H1 (cell line): ENCODE results near the gene ASF1B. TPM values are rescaled to one million over a fixed set of nuclear protein-coding genes. Genes with fewer than 3 reads are reported as not detected.

ENCODE experiments used
- CTCF ChIA-PET: fragments of 300-600 bp; sonication (Branson Sonifier 250); formaldehyde crosslinking; loops from one replicate; lab custom pipeline; 2021; ENCODE audit not compliant: partially characterized antibody; lab: Charles Lee
- POLR2A ChIA-PET: fragments of 300-600 bp; sonication (Branson Sonifier 250); formaldehyde crosslinking; loops from one replicate; lab custom pipeline; 2021; ENCODE audit warnings: inconsistent platforms; ENCODE audit not compliant: partially characterized antibody; lab: Charles Lee
- DNase-seq, 2 experiments: peaks; one replicate each; pipeline versions ENCODE4 v3.0.0 to v3.0.0-alpha.2; 2010 to 2022; ENCODE audit warnings: low spot score in 2 of 2, low read depth in 1 of 2, mixed read lengths in 1 of 2
- FAIRE-seq: peaks from 2 replicates; lab custom pipeline; 2011; peaks lifted over from hg19 to GRCh38; lab: Jason Lieb, UNC
- H2AFZ ChIP-seq: 2 replicates; pipeline ENCODE4 v1.8.1; 2012; ENCODE audit warnings: low read length, inconsistent platforms
- H2AK5ac ChIP-seq: 2 replicates; pipeline ENCODE4 v1.6.1; 2013; ENCODE audit warnings: low read depth, low read length
- H2BK120ac ChIP-seq: replicated peaks from 2 replicates; pipeline ENCODE3; 2013; ENCODE audit warnings: low read depth, low read length, inconsistent platforms
- H2BK12ac ChIP-seq: 2 replicates; pipeline ENCODE4 v1.6.1; 2013; ENCODE audit warnings: low read depth, low read length
- H2BK15ac ChIP-seq: 2 replicates; pipeline ENCODE4 v1.6.1; 2013; ENCODE audit warnings: low read length
- H2BK20ac ChIP-seq: 2 replicates; pipeline ENCODE4 v1.6.1; 2013; ENCODE audit warnings: low read length
- H2BK5ac ChIP-seq: 2 replicates; pipeline ENCODE4 v1.6.1; 2013; ENCODE audit warnings: low read depth, low read length
- H3K14ac ChIP-seq: 2 replicates; pipeline ENCODE4 v1.6.1; 2013; ENCODE audit warnings: inconsistent platforms; ENCODE audit not compliant: insufficient read length
- H3K18ac ChIP-seq: 2 replicates; pipeline ENCODE4 v1.6.1; 2013; ENCODE audit warnings: low read length; ENCODE audit errors: extremely low read depth
- H3K23ac ChIP-seq: 2 replicates; pipeline ENCODE4 v1.6.1; 2013; ENCODE audit warnings: inconsistent platforms; ENCODE audit not compliant: insufficient read length
- H3K23me2 ChIP-seq: 2 replicates; pipeline ENCODE4 v1.6.1; 2013; ENCODE audit warnings: low read depth, low read length
- H3K27ac ChIP-seq: 2 replicates; pipeline ENCODE4 v1.6.1; 2011; ENCODE audit warnings: low read depth, low read length, inconsistent platforms
- H3K27me3 ChIP-seq, 4 experiments: replicated peaks in 1 of 4; 1 replicate in 1 of 4; 2 replicates in 3 of 4; pipeline versions ENCODE4 v1.6.1 to v1.8.1; 2011 to 2013; ENCODE audit warnings: low read length in 3 of 4, mild to moderate bottlenecking in 3 of 4, inconsistent platforms in 2 of 4, mixed read lengths in 2 of 4, moderate library complexity in 1 of 4; ENCODE audit not compliant: control insufficient read depth in 3 of 4, insufficient read depth in 3 of 4; ENCODE audit errors: extremely low read depth in 1 of 4
- H3K36me3 ChIP-seq, 4 experiments: 2 replicates each; pipeline versions ENCODE4 v1.6.1 to v1.8.1; 2011 to 2013; ENCODE audit warnings: mild to moderate bottlenecking in 4 of 4, low read length in 3 of 4, moderate library complexity in 2 of 4, control low read depth in 1 of 4, inconsistent platforms in 1 of 4; ENCODE audit not compliant: insufficient read depth in 4 of 4, control insufficient read depth in 2 of 4
- H3K4ac ChIP-seq: replicated peaks from 2 replicates; pipeline ENCODE3; 2013; ENCODE audit warnings: low read length, low read depth, mixed read lengths, inconsistent platforms; ENCODE audit not compliant: insufficient read length
- H3K4me1 ChIP-seq, 4 experiments: replicated peaks in 1 of 4; 1 replicate in 1 of 4; 2 replicates in 3 of 4; pipeline versions ENCODE4 v1.6.1 to v1.8.1; 2011 to 2013; ENCODE audit warnings: low read length in 3 of 4, inconsistent platforms in 2 of 4, mixed read lengths in 1 of 4; ENCODE audit not compliant: insufficient read depth in 4 of 4, control insufficient read depth in 3 of 4
- H3K4me2 ChIP-seq, 2 experiments: 2 replicates each; pipeline versions ENCODE4 v1.6.1 to v1.8.1; 2011 to 2013; ENCODE audit warnings: low read depth in 2 of 2, low read length in 2 of 2, control low read depth in 1 of 2, inconsistent platforms in 1 of 2, mild to moderate bottlenecking in 1 of 2; ENCODE audit not compliant: insufficient read depth in 1 of 2
- H3K4me3 ChIP-seq, 4 experiments: fragments of 200-600, 300-600 bp in 1 of 4; sonication (generic), shearing (Covaris generic), sonication (Bioruptor Twin) in 1 of 4; 2 replicates each; pipeline versions ENCODE4 v1.5.1 to v1.8.1; 2011 to 2016; ENCODE audit warnings: low read length in 4 of 4, low read depth in 3 of 4, control low read depth in 2 of 4, inconsistent platforms in 2 of 4, mild to moderate bottlenecking in 2 of 4, mixed read lengths in 1 of 4, moderate library complexity in 1 of 4; ENCODE audit not compliant: insufficient read depth in 2 of 4; ENCODE audit errors: extremely low read depth in 1 of 4
- H3K56ac ChIP-seq: replicated peaks from 2 replicates; pipeline ENCODE3; 2013; ENCODE audit warnings: low read depth, mild to moderate bottlenecking, mixed read lengths, low read length, inconsistent platforms; ENCODE audit not compliant: insufficient read length
- H3K79me1 ChIP-seq: 2 replicates; pipeline ENCODE4 v1.6.1; 2013; ENCODE audit warnings: low read depth, low read length, control low read depth
- H3K79me2 ChIP-seq, 2 experiments: 2 replicates each; pipeline versions ENCODE4 v1.6.1 to v1.8.1; 2012 to 2013; ENCODE audit warnings: low read length in 2 of 2, mild to moderate bottlenecking in 2 of 2, inconsistent platforms in 1 of 2; ENCODE audit not compliant: insufficient read depth in 2 of 2, control insufficient read depth in 1 of 2
- H3K9ac ChIP-seq, 4 experiments: replicated peaks in 1 of 4; 1 replicate in 1 of 4; 2 replicates in 3 of 4; pipeline versions ENCODE4 v1.6.1 to v1.8.1; 2011 to 2013; ENCODE audit warnings: low read depth in 3 of 4, low read length in 3 of 4, control low read depth in 2 of 4, mild to moderate bottlenecking in 2 of 4, moderate library complexity in 2 of 4, inconsistent platforms in 1 of 4; ENCODE audit errors: extremely low read depth in 1 of 4
- H3K9me3 ChIP-seq, 2 experiments: 2 replicates each; pipeline versions ENCODE4 v1.6.1 to v1.8.1; 2012 to 2013; ENCODE audit warnings: mild to moderate bottlenecking in 2 of 2, moderate library complexity in 2 of 2, control low read depth in 1 of 2, inconsistent platforms in 1 of 2, low read depth in 1 of 2, low read length in 1 of 2, mixed read lengths in 1 of 2; ENCODE audit not compliant: insufficient read depth in 2 of 2
- H4K20me1 ChIP-seq, 2 experiments: replicated peaks in 1 of 2; 2 replicates each; pipeline versions ENCODE3 to v1.8.1; 2011 to 2013; ENCODE audit warnings: inconsistent platforms in 2 of 2, low read length in 2 of 2, mild to moderate bottlenecking in 1 of 2; ENCODE audit not compliant: insufficient read depth in 2 of 2, control insufficient read depth in 1 of 2
- H4K5ac ChIP-seq: 2 replicates; pipeline ENCODE4 v1.6.1; 2013; ENCODE audit warnings: low read length, low read depth, mixed read lengths, inconsistent platforms; ENCODE audit not compliant: insufficient read length
- H4K8ac ChIP-seq: 2 replicates; pipeline ENCODE4 v1.8.0; 2013; ENCODE audit warnings: mild to moderate bottlenecking, moderate library complexity, low read length, inconsistent platforms; ENCODE audit not compliant: insufficient read depth; ENCODE audit errors: extremely low read depth
- H4K91ac ChIP-seq: replicated peaks from 2 replicates; pipeline ENCODE3; 2013; ENCODE audit warnings: low read length, mixed read lengths, inconsistent platforms; ENCODE audit not compliant: insufficient read length
- ASH2L ChIP-seq: fragments of 200-600, 300-600 bp; sonication (generic); IDR thresholded peaks from one replicate; pipeline ENCODE4 v1.7.1; 2017; ENCODE audit warnings: low read length
- BACH1 ChIP-seq: IDR thresholded peaks from 2 replicates; pipeline ENCODE4 v1.6.1; 2012; ENCODE audit warnings: low read length, improper control_type of control experiment
- SIRT6 ChIP-seq: IDR thresholded peaks from one replicate; pipeline ENCODE4 v1.7.1; 2012; ENCODE audit warnings: low read length, inconsistent platforms
- WGBS, 2 experiments: shearing (Covaris generic) in 1 of 2; methylation state at CpG; one replicate each; pipeline versions ENCODE4 v1.1.6 to v1.1.7; 2013 to 2015; ENCODE audit warnings: low lambda C conversion rate in 2 of 2, mixed read lengths in 2 of 2, inconsistent platforms in 1 of 2, low coverage in 1 of 2, missing lambda C conversion rate in 1 of 2; ENCODE audit not compliant: insufficient replicate concordance in 2 of 2, insufficient coverage in 1 of 2, insufficient read length in 1 of 2; ENCODE audit errors: extremely low coverage in 1 of 2, missing lambda C conversion rate in 1 of 2; 5-methylcytosine and 5-hydroxymethylcytosine counted together
- polyA plus RNA-seq, 7 experiments: library from polyadenylated mRNA; depleted of rRNA in 3 of 7; stranded (reverse) in 5 of 7; unstranded in 2 of 7; fragments of >200 nt in 5 of 7; fragments of 200-250 nt in 2 of 7; gene quantifications; 1 replicate in 5 of 7; 2 replicates in 1 of 7; 4 replicates in 1 of 7; pipeline versions ENCODE4 v1.2.1 to v1.2.3, GENCODE V29; 2011 to 2013; ENCODE audit warnings: missing spikeins in 2 of 7, mixed read lengths in 2 of 7
- total RNA-seq: library from RNA; stranded (reverse); fragmentation: NEBNext Ultra II Directional; extraction: Animal tissue kit (Norgen Biotek cat#: 25700); gene quantifications from 2 replicates; pipeline ENCODE4 v1.2.1, GENCODE V29; 2021

Gene ASF1B
- total and polyA plus RNA-seq, 2 of the 8 experiments (the other 6 are each of a cell fraction or from before 2014, with no cell fraction given): 32.6 to 59.2 TPM

DNA sequence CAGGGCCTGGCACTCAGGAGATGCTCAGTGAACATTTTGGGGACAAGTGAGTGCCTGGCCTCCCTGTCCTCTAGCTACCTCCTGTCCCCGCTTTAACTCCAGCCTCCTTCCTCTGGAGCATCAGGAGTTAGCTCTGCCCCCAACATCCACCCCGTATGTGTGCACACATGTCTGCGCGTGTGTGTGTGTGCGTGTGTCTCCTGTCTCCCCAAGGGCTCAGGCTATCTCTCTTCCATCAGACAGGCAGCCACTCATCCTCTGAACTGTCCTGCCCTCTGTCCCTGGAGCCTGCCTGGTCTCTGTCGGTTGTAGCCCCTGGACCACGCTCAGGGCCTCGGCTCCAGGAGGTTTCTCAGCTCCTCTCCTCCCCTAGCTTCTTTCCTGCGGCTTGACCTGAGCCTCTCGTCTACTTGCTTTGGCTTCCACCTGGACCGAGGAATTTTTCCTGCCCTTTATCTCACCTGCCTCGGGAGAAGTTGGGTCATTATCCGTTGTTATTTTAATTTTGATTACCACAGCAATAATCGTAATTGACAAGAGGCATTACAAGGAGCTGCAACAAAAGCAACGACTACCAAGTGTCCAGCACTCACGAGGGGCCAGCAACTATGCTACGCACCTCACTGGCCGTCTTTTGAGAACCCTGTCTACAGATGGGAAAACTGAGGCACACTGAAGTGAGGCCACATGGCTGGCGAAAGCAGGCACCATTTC is 32.0 kb upstream of the ASF1B start:
- H2BK20ac ChIP-seq: no peak overlapping the region
- H3K27me3 ChIP-seq: no peaks in the 10 kb centered on the region
- 94% methylated on average over 19 of the region's 19 CpGs; no CpG with 5 or more reads in 1 of the 2 experiments for WGBS, 2 experiments
- no peak overlapping the region for H3K4me2 ChIP-seq
- H3K27ac ChIP-seq: no peak overlapping the region
- H3K4me1 ChIP-seq: peaks cover 0 to 7% (median 4%) of the 10 kb centered on the region in 4 experiments; a peak in 3 of 7 replicates
- H4K91ac ChIP-seq: no peak overlapping the region
- peaks cover 2 to 15% of the 10 kb centered on the region in 2 experiments for H4K20me1 ChIP-seq
- no peak overlapping the region for H3K4me3 ChIP-seq
- no peak overlapping the region for H3K4ac ChIP-seq
- H2AFZ ChIP-seq: no peak overlapping the region
- H2BK12ac ChIP-seq: no peak overlapping the region
- no peak overlapping the region for H3K9ac ChIP-seq
- no peaks in the 10 kb centered on the region for H3K23me2 ChIP-seq
- H3K23ac ChIP-seq: no peak overlapping the region
- no peak overlapping the region for H3K56ac ChIP-seq
- H3K9me3 ChIP-seq: no peaks in the 10 kb centered on the region
- no peak overlapping the region for H3K18ac ChIP-seq
- H2BK120ac ChIP-seq: no peak overlapping the region
- H2BK15ac ChIP-seq: no peak overlapping the region
- no peak overlapping the region; the same call in 1 of the 2 replicates for H2BK5ac ChIP-seq
- H4K5ac ChIP-seq: no peak overlapping the region
- H3K79me2 ChIP-seq: no peaks in the 10 kb centered on the region
- CTCF ChIA-PET: interaction anchor here (0.6 to 1.7 kb wide), 9 partner anchors 16 to 59 kb away, joined by 3 to 4 read pairs (median 4); partner anchors contain the start of gene ASF1B
- no peak for TF ChIP-seq BACH1
- no peak for TF ChIP-seq SIRT6
- TF ChIP-seq ASH2L: no peak
- no peak overlapping the region for H3K14ac ChIP-seq
- POLR2A ChIA-PET: interaction anchor here (0.6 to 3.6 kb wide), 8 partner anchors 8 to 193 kb away, joined by 3 to 20 read pairs (median 4); a partner anchor contains a TSS
- 0 out of 2 replicates have a peak, but pooled peaks cover 4% of the 10 kb centered on the region for H3K79me1 ChIP-seq
- DNase-seq (no peak), FAIRE-seq (no peak)
- peaks cover 18 to 53% (median 34%) of the 10 kb centered on the region in 4 experiments; a peak in 6 of 8 replicates for H3K36me3 ChIP-seq
- no peak overlapping the region for H2AK5ac ChIP-seq
- no peak overlapping the region for H4K8ac ChIP-seq
